DMS153 treated with DMSO at 0.1 percent for 48 hours (cell line): ENCODE results near the gene GPRC5C.
A peak's percentile ranks its signal among the peaks of the same experiment; 100 is the strongest.

Source experiments
- DNase-seq: peaks from one replicate; lab custom pipeline; 2025; ENCODE audit not compliant: unreplicated experiment; lab: John Stamatoyannopoulos, UW

Gene GPRC5C

GRCh38 chr17:74431568-74432423 is at the start of gene GPRC5C:
Gene GPRC5C, plus strand, starts transcription at chr17:74432088. Its CDS starts 7,689 bp downstream, at chr17:74439777.
- peak; percentile 51 for DNase-seq

- no peak for DNase-seq
These were observed 48.7 kb upstream of the GPRC5C start for GRCh38 chr17:74383141-74383540.

DNA sequence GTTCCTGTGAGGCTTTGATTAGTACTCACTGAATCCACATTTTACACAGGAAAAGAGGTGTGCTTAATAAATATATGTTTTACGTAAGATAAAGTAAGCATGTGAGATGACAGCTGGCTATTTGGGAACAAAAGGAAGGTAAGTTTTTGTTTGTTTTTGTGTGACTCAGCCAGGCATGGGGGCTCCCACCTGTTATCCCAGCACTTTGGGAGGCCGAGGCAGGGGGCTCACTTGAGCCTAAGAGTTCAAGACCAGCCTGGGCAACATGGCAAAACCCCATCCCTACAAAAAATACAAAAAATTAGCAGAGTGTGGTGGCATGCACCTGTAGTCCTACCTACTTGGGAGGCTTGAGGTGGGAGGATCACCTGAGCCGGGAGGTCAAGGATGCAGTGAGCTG is 46.7 kb upstream of the GPRC5C start:
- DNase-seq = no peak

GRCh38 chr17:74386386-74386785 is 45.5 kb upstream of the GPRC5C start:
- DNase-seq = no peak

- no peak for DNase-seq
These were observed 44.3 kb upstream of the GPRC5C start for GRCh38 chr17:74387365-74388218.

- DNase-seq = no peak
These were observed 42.7 kb upstream of the GPRC5C start for GRCh38 chr17:74389084-74389753.

DNA sequence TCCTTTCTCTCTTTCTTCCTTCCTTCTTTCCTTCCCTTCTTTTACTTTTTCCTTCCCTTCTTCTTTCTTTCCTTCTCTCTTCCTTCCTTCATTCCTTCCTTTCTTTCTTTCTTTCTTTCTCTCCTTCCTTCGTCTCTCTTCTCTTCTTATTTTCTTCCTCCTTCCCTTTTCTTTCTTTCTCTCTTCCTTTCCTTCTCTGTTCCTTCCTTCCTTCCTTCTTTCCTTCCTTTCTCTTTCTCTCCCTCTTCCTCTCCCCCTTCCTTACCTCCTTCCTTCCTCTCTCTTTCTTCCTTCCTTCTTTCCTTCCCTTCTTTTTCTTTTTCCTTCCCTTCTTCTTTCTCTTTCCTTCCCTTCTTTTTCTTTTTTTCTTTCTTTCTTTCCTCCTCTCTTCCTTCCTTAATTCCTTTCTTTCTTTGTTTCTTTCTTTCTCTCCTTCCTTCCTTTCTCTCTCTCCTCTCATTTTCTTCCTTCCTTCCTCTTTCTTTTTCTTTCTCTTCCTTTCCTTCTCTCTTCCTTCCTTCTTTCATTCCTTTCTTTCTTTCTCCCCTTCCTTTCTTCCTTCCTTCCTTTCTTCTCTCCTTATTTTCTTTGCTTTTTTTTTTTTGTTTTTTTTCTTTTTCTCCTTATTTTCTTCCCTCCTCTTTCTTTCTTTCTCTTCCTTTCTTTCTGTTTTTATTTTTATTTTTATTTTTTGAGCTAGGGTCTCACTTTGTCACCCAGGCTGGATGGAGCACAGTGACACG is 41.8 kb upstream of the GPRC5C start:
- DNase-seq = no peak

GRCh38 chr17:74390680-74391653 is 40.9 kb upstream of the GPRC5C start:
- no peak for DNase-seq

DNA sequence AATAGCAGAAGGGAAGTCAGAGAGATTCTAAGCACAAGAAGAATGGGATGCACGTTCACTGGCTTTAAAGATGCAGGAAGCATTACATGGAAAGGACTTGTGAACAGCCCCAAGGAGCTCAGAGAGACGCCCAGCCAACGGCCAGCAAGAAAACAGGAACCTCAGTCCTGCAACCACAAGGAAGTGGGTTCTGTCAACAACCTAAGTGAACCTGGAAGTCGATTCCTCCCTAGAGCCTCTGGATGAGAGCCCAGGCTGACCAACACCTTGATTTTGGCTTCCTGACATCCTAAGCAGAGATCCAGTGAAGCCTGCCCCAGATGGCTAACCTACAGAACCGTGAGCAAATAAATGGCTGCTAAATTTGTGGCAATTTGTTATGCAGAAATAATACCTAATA is 40.1 kb upstream of the GPRC5C start:
- DNase-seq = no peak

- DNase-seq = no peak
These were observed 39.0 kb upstream of the GPRC5C start for GRCh38 chr17:74392848-74393247.

GRCh38 chr17:74393346-74393942 is 38.4 kb upstream of the GPRC5C start:
- DNase-seq = no peak

- DNase-seq = no peak
These were observed 37.5 kb upstream of the GPRC5C start for GRCh38 chr17:74394275-74394950.

- DNase-seq = no peak
These were observed 36.9 kb upstream of the GPRC5C start for GRCh38 chr17:74394977-74395376.

GRCh38 chr17:74396567-74396966 is 35.3 kb upstream of the GPRC5C start:
- DNase-seq = no peak

DNA sequence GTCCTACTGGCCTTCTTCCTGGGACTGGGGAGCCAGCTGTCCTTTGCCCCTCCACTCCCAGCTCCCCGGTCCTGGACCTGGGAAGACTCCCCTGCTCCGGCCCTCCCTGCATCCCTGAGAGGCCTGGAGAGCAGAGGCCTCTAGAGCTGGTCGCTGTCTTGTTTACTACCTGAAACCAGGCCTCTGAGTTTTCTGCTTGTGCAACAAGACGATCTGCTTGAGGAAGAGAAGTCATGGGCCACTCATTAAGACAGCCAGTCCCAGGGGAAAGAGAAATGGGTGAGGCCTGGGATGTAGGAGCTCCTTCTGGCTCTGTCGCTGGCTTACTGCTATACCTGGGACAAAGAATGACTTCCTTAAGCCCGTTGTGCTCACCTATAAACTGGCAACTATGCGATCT is 29.8 kb upstream of the GPRC5C start:
- DNase-seq = no peak

GRCh38 chr17:74403512-74404137 is 28.3 kb upstream of the GPRC5C start:
- no peak for DNase-seq

GRCh38 chr17:74404218-74404617 is 27.7 kb upstream of the GPRC5C start:
- DNase-seq = no peak

GRCh38 chr17:74404789-74405188 is 27.1 kb upstream of the GPRC5C start:
- no peak for DNase-seq
